H1 (cell line): ENCODE data around the gene NMNAT3.

Experiments used
- CTCF ChIP-seq, 3 experiments: IDR thresholded peaks; 1 replicate in 2 of 3; 2 replicates in 1 of 3; pipeline versions ENCODE4 v1.5.1 to v1.6.1; 2011; ENCODE audit warnings: low read length in 3 of 3, mild to moderate bottlenecking in 3 of 3, inconsistent platforms in 2 of 3, low read depth in 1 of 3, moderate library complexity in 1 of 3; ENCODE audit not compliant: insufficient read depth in 1 of 3; ENCODE audit errors: control extremely low read depth in 1 of 3
- EP300 ChIP-seq, 2 experiments: IDR thresholded peaks; 1 replicate in 1 of 2; 2 replicates in 1 of 2; pipeline ENCODE4 v1.6.1; 2011 to 2012; ENCODE audit warnings: low read depth in 2 of 2, low read length in 2 of 2, mild to moderate bottlenecking in 2 of 2, borderline replicate concordance in 1 of 2, inconsistent platforms in 1 of 2, moderate library complexity in 1 of 2
- EZH2 ChIP-seq: fragments of 200-600 bp; sonication (generic); IDR thresholded peaks from 2 replicates; pipeline ENCODE4 v1.7.1; 2012; ENCODE audit warnings: low read depth, mild to moderate bottlenecking, moderate library complexity, low read length, inconsistent platforms; ENCODE audit not compliant: severe bottlenecking
- GTF2F1 ChIP-seq: IDR thresholded peaks from 2 replicates; pipeline ENCODE4 v1.6.1; 2012; ENCODE audit warnings: low read depth, low read length, improper control_type of control experiment, borderline replicate concordance
- JUND ChIP-seq: IDR thresholded peaks from 2 replicates; pipeline ENCODE4 v1.6.1; 2011; ENCODE audit warnings: mild to moderate bottlenecking, improper control_type of control experiment, low read length
- RNF2 ChIP-seq: fragments of 200-900, 300-1000 bp; sonication (generic); IDR thresholded peaks from 2 replicates; pipeline ENCODE4 v1.7.1; 2016; ENCODE audit warnings: borderline replicate concordance, low read depth, mild to moderate bottlenecking, antibody characterized with exemption, low read length; ENCODE audit not compliant: poor library complexity, severe bottlenecking; ENCODE audit errors: missing control alignments
- SP1 ChIP-seq: IDR thresholded peaks from 2 replicates; pipeline ENCODE4 v1.6.1; 2011; ENCODE audit warnings: low read depth, low read length
- TBP ChIP-seq: IDR thresholded peaks from 2 replicates; pipeline ENCODE4 v1.6.1; 2011; ENCODE audit warnings: low read depth, low read length, improper control_type of control experiment
- ZNF274 ChIP-seq: IDR thresholded peaks from 2 replicates; pipeline ENCODE4 v1.7.0; 2012; ENCODE audit warnings: low read length, borderline replicate concordance; ENCODE audit errors: extremely low read depth

- no peak for TF ChIP-seq CTCF (IDR thresholded peaks at IDR 0.05; ENCODE audit: control extremely low read depth in 1 of 3, insufficient read depth in 1 of 3, low read depth in 1 of 3, low read length in 3 of 3)
- TF ChIP-seq EZH2, result no peak
- no peak for TF ChIP-seq RNF2
- TF ChIP-seq GTF2F1, result no peak
- TF ChIP-seq TBP, result no peak
- no peak for TF ChIP-seq ZNF274
- TF ChIP-seq EP300 (IDR thresholded peaks at IDR 0.05; ENCODE audit: borderline replicate concordance in 1 of 2, low read depth in 2 of 2, low read length in 2 of 2), result no peak
- TF ChIP-seq JUND, result no peak
- no peak for TF ChIP-seq SP1
These were observed 154.6 kb downstream of the NMNAT3 start for GRCh38 chr3:139523166-139523565.
